Measurements from ENCODE around the gene AMACR.
"Not testable (repeated sequence)": the region's sequence is repeated elsewhere in the genome, so short reads cannot be mapped to it uniquely, and the experiment has no call there.

The AMACR gene

DNA sequence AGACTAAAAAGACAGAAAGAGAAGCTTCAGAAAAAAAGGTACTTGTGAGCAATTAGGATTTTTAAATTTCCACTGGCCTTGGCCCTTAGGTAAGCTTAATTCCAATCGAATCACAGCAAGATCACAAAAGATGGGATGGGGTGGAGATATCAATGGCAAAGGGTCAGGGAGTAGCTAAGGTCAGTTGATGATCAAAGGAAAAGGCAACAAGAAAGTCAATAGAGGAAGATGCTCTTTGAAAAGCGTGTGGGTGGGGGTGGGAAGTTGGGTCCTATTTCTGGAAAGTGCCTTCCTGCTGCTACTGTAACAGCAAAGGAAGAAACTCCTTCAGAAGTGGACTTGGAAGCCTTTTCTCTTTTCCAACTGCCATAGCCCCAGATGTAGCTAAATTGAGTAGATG lies 27.9 kb upstream of the AMACR start:
- no peak for DNase-seq (ENCODE audit: low read depth)

- no peak for DNase-seq (ENCODE audit: low read depth)
These were observed 26.9 kb upstream of the AMACR start for GRCh38 chr5:34034534-34035327.

DNA sequence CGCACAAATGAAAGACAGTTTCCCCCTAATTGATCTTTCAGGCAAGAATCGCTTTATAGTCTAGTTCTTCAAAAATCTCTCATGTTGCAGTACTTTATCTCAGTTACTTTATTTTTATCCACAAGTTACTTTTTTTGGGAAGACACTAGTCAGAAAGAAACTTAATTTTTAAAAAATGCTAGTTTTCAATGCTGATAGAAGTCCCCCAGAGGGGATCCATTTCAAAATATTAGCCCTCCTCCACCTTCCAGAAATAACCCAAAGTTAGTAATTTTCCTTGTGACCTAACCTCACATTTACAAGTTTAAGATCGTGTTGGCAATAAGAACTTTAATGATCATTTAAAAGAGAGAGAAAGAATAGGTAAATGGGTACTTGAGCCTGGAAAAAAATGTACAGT lies 24.1 kb upstream of the AMACR start:
- DNase-seq (ENCODE audit: low read depth) = no peak

GRCh38 chr5:34031117-34031516 lies 23.3 kb upstream of the AMACR start:
- no peak for DNase-seq (ENCODE audit: low read depth)

- not testable (repeated sequence) for DNase-seq (ENCODE audit: low read depth)
These were observed 22.7 kb upstream of the AMACR start for GRCh38 chr5:34030585-34030984.

DNA sequence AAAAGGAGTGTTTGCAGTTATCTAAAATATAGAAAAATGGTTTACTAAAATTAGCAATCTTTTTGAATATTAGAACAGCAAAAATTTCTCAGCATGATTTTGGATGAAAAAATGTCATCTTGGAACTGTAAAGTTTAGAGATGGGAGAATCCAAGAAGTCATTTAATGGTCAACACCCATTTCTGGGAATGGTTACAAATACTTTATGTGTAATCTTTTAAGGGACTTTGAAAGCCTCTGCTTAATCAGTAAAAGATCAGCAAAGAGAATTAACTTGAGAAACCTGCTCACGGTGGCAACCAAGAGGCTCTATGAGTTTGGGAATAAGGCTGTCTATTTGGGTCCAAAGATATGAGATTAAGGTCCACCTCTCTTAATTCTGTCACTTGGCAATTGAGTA lies 22.2 kb upstream of the AMACR start:
- no peak for DNase-seq (ENCODE audit: low read depth)

DNA sequence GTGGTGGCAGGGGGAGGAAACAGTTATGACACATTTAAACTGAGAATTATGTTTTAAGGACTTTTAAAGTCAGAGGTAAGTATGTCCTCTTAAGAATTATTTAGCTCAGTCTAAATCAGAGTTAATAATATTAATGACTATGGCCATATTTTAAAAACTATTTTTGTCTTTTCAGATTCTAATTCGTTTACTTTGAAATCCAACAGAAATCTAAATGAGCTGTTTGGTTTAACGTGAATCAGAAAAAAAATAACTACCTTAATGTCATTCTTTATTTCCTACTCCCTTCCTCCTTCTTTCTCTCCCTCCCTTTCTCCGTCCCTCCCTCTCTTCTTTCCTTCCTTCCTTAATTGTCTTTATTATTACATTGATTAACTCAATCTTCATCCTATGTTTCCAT lies 20.5 kb upstream of the AMACR start:
- no peak for DNase-seq (ENCODE audit: low read depth)

- no peak for DNase-seq (ENCODE audit: low read depth)
These were observed 18.4 kb upstream of the AMACR start for GRCh38 chr5:34026089-34026761.

- no peak for DNase-seq (ENCODE audit: low read depth)
These were observed 14.4 kb upstream of the AMACR start for GRCh38 chr5:34022121-34022705.

DNA sequence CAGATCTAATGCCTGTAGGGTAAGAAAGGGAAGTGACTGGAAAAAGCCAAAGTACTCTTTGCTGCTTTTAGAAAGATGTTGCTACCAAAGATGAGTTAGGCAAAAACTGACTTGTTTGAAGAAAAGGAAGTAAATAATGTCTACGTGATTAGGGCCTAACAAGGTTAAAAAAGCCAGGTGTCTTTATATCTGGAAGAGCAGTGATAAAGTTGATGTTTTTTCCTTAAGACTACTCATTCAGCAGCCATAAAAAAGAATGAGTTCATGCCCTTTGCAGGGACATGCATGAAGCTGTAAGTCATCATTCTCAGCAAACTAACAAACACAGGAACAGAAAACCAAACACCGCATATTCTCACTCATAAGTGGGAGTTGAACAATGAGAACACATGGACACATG lies 13.5 kb upstream of the AMACR start:
- DNase-seq (ENCODE audit: low read depth) = no peak

- DNase-seq (ENCODE audit: low read depth) = no peak
These were observed 12.9 kb upstream of the AMACR start for GRCh38 chr5:34020726-34021125.

- no peak for DNase-seq (ENCODE audit: low read depth)
These were observed 9.4 kb upstream of the AMACR start for GRCh38 chr5:34017254-34017653.

GRCh38 chr5:34016750-34017149 lies 8.9 kb upstream of the AMACR start:
- DNase-seq (ENCODE audit: low read depth) = no peak

DNA sequence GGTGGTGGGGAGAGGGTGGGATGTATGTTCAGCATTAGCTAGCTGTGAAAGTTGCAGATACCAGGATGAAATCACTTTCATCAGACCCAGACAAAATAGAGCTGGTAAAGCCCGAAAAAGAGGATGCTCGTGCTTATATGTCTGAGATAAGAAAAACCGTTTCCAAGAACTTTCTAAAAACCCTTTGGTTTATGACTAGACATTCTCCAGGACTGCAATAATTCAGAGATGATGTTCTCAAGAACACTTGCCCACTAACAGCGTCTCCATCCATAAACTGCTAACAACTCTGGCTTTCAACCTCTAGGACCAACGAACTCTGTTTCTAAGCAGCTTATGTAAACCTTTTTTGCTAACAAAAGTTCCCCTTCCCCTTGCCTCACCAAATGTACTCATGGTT lies 8.4 kb upstream of the AMACR start:
- no peak for DNase-seq (ENCODE audit: low read depth)

GRCh38 chr5:34015120-34015822 lies 7.4 kb upstream of the AMACR start:
- no peak for DNase-seq (ENCODE audit: low read depth)

DNA sequence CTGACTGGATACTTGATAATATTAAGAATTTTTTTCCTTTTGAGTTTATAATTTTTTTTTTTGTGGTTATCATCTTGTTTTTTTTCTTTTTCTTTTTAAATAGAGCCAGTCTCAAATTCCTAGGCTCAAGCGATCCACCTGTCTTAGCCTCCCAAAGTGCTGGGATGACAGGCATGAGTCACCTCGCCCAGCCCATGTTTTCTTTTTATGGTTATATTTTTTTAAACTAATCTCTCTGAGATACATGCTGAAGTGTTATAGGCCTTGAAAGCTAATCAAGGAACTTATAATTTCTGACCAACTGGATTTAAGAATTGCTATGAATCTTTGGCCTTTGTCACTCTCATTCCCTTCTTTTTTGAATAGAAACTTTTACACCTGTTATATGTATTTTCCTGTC lies 6.8 kb upstream of the AMACR start:
- no peak for DNase-seq (ENCODE audit: low read depth)

- DNase-seq (ENCODE audit: low read depth) = no peak
These were observed 5.7 kb upstream of the AMACR start for GRCh38 chr5:34013547-34013946.

DNA sequence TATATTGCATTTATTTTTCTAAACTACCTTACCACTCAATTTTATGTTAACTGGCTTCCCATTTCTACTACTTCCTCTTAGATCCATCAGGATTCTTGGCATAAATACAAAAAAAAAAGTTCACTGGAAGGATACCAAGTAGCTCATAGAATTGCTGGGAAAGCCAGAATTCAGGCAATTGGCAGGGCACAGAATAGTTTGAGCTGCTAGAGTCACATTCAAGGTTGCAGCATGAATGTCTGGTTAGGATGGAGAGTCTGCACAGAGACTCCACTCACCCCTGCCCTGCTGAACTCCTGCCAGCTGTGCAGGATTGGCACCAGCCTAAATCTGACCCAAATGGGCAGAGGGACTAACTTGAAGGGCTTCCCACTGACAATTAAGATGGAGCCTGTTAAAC lies 4.9 kb upstream of the AMACR start:
- no peak for DNase-seq (ENCODE audit: low read depth)

- DNase-seq (ENCODE audit: low read depth) = no peak
These were observed 3.7 kb upstream of the AMACR start for GRCh38 chr5:34011536-34011935.

DNA sequence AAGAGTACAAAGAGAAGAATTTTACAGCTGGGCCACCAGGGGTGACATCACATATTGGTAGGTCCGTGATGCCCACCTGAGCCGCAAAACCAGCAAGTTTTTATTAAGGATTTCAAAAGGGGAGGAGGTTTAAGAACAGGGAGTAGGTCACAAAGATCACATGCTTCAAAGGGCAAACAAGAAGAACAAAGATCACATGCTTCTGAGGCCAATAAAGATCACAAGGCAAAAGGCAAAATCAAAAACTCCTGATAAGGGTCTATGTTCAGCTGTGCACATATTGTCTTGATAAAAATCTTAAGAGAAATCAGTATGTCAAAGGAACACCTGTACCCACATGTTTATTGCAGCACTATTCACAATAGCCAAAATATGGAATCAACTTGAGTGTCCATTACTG lies 2.3 kb upstream of the AMACR start:
- not testable (repeated sequence) for DNase-seq (ENCODE audit: low read depth)

DNA sequence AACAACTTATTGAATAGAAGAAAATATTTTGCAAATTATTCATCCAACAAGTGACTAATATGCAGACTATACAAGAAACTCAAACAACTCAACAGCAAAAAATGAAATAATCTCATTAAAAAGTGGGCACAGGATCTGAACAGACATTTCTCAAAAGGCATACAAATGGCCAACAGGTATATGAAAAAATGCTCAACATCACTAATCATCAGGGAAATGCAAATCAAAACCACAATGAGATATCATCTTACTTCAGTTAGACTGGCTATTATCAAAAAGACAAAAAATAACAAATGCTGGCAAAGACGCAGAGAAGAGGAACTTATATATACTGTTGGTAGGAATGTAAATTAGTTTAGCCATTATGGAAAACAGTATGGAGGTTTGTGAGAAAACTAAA lies 1.8 kb upstream of the AMACR start:
- DNase-seq (ENCODE audit: low read depth) = no peak

DNA sequence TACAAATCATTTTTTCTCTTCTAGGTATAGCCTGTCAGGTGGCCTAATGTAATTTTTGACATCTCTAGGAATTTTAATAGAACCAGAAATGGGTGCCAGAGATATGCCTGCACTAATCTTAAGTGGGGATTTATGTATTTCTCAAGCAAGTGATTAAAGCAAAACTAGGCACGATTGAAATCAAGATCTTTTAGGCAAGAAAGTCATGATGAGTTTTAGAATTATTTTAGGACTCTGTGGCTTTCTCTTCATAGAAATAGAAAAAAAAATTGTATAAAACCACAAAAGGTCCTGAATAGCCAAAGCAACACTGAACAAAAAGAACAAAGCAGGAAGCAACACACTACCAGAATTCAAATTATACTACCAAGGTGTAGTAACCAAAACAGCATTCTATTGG lies 952 bp upstream of the AMACR start:
- DNase-seq (ENCODE audit: low read depth) = no peak

DNA sequence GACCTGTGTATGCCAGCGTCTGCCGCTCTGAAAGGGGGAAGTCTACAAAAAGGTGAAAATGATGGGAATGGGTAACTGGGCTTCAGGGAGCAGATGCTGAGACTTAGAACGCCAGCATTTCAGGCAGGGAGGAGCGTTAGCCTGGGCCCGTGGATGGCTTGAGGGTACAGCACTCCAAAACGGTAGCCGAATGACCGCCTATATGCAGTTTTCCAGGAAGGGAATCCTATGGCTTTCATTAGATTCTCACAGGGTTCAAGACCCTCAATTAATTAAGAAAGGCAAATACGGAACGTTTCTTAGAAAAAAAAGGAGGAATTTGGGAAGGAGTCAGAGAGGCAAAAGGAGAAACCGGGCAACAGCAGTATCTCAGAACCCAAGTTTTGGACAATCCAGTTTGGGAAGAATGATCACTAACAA lies 639 bp downstream of the AMACR start:
- no peak for DNase-seq (ENCODE audit: low read depth)
